HG03342 (cell line): ENCODE measurements around the gene C2CD2.
"Not testable (repeated sequence)": the region's sequence is repeated elsewhere in the genome, so short reads cannot be mapped to it uniquely, and the experiment has no call there.

ENCODE experiments used
- ATAC-seq: cut with Tn5 transposase; IDR thresholded peaks from one replicate; pipeline ENCODE4 v1.9.1; 2021; ENCODE audit warnings: mild to moderate bottlenecking, moderate library complexity; ENCODE audit not compliant: unreplicated experiment

The C2CD2 gene

DNA sequence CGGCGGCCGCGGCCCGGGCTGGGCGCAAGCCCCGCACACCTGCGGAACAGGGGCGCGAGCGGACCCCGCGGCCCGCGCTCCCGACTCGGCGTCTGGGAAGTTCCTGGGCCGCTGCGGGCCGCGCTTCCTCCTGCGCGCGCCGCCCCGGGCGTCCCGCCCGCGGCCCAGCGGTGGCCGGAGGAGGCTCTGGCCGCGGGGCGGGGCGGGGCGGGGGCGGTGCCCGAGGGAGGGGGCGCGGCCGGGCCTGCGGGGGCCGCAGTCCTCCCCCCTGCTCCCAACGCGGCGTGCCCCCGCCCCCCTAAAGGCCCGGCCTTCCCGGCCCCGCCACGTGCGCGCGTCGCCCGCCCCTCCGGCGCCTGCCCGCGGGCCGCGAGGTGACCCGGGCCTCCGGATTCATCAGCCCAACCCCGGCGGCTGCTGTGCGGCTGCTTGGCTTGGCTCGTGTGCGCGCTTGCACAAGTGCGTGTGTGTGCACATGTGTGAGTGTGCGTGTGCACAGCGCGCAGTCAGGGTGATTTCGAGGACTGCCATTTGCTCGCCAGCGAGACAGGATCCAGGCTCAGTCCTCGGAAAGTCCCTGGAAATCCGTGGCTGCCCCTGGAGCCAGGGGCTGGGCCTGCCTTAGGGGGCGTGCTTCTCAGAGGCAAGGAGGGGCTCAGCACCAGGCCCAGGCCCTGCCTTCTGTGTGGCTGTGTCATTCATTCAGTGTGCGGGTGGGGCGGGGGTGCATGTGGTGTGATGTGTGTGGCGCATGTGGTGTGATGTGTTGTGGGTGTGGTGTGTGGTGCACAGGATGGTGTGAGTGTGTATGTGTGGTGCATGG is at the start of gene C2CD2:
TSS of gene C2CD2 (minus strand) at position 188 of the 823 bp plus-strand sequence. CDS start 370 bp downstream, outside the sequence.
- no peak for ATAC-seq

DNA sequence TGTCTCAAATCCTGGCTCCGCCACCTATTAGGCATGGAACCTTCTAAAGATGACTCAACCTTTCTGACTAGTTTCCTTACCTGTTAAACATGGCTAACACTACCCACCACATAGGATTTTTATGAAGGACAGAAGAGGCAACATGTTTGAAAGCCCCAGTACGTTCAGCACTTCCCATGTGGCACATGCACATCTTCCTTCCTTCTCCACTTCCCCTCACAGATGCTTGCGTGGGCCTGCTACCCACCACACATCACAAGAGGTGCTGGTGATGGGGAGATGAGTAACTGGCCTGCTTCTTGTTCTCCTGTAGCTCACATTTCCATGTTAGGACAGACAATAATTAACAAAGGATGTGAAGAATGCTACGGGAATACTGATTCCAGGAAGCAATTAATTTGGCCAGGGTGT is 49.2 kb upstream of the C2CD2 start:
- ATAC-seq: no peak

DNA sequence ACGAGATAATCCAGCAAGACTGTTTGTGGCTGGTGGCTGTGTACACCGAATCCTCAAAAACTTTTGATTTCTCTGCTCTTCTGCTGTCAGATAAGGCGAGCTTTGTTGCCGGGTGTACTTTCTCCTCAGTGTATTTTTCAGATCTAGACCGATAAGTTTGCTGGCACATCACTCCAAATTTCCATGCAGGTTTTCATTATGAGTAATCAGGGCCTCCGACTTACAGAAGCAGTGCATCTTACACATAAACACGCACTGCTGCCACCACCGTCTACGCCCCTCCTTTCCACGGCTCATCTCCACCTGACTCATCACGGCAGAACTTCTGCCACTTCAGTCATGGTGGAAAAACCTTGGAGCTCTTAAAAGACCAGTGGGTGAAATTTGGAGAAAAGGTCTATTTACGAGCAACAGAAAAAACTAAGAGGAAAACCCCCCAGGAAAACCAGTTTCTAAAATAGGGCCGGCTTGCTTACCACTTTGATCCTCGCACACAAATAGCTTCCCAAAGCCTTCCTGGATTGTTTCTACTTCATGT is 48.7 kb upstream of the C2CD2 start:
- ATAC-seq: peak; percentile 76

DNA sequence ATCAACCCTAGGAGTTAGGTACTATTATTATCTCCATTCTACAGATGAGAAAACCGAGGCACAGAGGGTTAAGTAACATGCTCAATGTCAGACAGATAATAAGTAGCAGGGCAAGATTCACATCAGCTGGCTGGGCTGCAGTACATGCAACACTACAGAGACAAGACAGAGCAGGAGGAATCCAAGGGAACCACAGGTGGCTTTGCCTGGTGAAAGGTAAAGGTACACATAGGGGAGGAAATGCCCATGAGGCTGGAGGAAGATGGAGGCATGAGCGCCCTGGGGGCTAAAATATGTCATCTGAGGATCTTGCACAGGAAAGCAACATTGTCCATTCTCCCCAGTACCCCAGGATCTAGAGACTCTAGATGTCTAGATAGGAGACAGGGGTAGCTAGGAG is 48.0 kb upstream of the C2CD2 start:
- ATAC-seq: no peak

DNA sequence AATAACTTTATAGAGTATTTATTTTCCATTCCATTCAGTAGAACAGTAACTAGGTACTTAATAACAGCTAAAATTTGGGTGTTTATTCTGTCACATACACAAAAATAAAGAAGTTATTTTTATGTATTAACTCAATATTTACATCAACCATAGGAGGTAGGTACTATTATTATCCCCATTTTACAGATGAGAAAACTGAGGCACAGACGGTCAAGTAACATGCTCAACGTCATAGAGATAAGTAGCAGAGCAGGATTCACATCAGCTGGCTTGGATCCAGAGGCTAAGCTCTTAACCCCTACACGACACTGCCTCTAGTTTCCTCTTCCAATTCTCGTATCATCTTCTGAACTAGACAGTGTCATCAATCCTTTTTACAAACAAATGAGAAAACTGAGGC is 47.1 kb upstream of the C2CD2 start:
- ATAC-seq: no peak

- no peak for ATAC-seq
These were observed 43.8 kb upstream of the C2CD2 start for GRCh38 chr21:41997657-41998056.

DNA sequence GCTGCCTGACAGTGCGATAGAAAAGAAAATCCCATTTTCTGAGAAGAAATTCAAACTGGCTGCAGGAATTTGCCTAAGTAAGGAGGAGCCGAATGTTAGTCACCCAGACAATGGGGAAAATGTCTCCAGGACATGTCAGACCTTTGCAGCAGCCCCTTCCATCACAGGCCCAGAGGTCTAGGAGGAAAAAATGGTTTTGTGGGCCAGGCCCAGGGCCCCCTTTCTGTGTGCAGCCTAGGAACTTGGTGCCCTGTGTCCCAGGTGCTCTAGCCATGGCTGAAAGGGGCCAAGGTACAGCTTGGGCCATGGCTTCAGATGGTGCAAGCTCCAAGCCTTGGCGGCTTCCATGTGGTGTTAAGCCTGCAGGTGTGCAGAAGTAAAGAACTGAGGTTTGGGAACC is 41.8 kb upstream of the C2CD2 start:
- ATAC-seq: no peak

DNA sequence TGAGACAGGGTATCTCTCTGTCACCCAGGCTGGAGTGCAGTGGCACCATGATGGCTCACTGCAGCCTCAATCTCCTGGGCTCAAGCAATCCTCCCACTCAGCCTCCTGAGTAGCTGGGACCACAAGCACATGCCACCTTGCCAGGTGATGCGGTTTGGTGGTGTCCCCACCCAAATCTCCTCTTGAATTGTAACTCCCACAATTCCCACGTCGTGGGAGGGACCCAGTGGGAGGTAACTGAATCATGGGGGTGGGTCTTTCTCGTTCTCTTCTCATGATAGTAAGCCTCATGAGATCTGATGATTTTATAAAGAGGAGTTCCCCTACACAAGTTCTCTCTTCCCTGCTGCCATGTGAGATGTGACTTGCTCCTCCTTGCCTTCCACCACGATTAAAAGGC is 40.8 kb upstream of the C2CD2 start:
- not testable (repeated sequence) for ATAC-seq

DNA sequence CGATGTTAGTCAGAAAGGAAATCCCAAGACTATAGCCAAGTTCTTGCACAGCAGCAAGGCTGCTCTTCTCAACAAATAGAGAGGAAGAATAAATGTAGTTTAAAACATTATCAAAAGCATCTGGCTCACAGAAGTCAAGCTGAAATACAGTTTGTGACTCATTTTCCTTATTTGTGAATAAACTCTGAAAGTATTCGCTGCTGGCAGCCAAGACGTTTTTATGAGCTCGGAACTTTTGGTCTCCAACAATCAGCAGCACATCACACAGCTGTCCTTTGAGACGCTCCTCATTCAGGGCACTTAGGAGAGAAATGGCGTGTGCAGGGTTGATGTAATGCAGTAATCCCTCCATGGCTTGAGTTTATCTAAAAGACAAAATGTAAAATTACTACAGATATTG is 39.9 kb upstream of the C2CD2 start:
- ATAC-seq: no peak

- ATAC-seq: no peak
These were observed 38.8 kb upstream of the C2CD2 start for GRCh38 chr21:41992576-41992975.

DNA sequence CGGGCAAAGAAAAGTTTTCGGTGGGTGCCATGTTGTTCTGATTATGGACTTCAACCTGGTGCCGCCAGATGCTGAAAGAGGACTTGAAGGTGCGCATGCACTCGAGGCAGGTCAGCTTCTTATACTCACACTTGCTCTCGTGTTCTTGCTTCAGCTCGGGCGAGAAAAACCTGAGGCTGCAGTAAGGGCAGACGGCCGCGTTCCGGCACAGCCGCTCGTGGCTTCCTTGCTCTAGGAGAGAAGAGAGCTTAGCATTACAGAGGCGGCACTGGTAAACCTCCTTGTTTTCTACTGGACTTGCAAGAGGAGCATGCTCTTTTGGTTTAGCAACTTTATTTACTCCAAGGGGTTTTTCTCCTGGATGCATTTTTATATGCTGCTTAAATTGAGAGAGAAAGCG is 37.8 kb upstream of the C2CD2 start:
- ATAC-seq: no peak

- no peak for ATAC-seq
These were observed 35.9 kb upstream of the C2CD2 start for GRCh38 chr21:41989698-41990097.

- no peak for ATAC-seq
These were observed 33.5 kb upstream of the C2CD2 start for GRCh38 chr21:41987310-41987709.

- ATAC-seq: no peak
These were observed 32.0 kb upstream of the C2CD2 start for GRCh38 chr21:41985662-41986416.

GRCh38 chr21:41983229-41983628 is 29.4 kb upstream of the C2CD2 start:
- no peak for ATAC-seq

- ATAC-seq: no peak
These were observed 26.7 kb upstream of the C2CD2 start for GRCh38 chr21:41980561-41980960.

- no peak for ATAC-seq
These were observed 26.0 kb upstream of the C2CD2 start for GRCh38 chr21:41979751-41980369.

DNA sequence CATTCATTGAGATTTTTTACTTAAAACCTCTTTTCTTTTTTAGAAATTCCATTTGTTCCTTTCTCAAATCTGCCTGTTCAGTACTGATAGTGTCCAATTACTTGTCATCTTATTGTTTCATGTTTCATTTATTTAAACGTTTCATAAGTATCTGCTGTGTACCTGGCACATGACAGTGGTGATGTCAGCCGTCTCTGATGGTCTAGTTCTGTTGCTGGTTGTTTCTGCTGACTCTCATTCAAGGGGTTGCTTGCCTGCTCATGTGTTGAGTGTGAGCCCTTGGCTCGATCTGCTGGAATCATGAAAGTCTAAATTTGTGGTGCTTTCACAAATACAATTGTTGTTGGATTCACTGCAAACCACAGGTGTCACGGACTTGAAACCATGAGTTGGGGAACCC is 25.5 kb upstream of the C2CD2 start:
- ATAC-seq: no peak

- ATAC-seq: no peak
These were observed 23.5 kb upstream of the C2CD2 start for GRCh38 chr21:41977034-41977950.

GRCh38 chr21:41976611-41977010 is 22.8 kb upstream of the C2CD2 start:
- no peak for ATAC-seq
